H9 (cell line): ENCODE data around the gene TEAD1. TPM values are rescaled to one million over a fixed set of nuclear protein-coding genes. Genes with fewer than 3 reads are reported as not detected.

Experiments
- DNase-seq: peaks from one replicate; pipeline ENCODE4 v3.0.0-alpha.2; 2017
- H2AFZ ChIP-seq: one replicate; pipeline ENCODE4 v1.6.1; 2013; ENCODE audit warnings: mild to moderate bottlenecking, low read length, control low read depth, moderate library complexity
- H2AK5ac ChIP-seq: 2 replicates; pipeline ENCODE4 v1.6.1; 2013; ENCODE audit warnings: low read length, control low read depth, mixed read lengths; ENCODE audit not compliant: insufficient read length
- H2BK120ac ChIP-seq: one replicate; pipeline ENCODE4 v1.6.1; 2013; ENCODE audit warnings: low read depth, mild to moderate bottlenecking, low read length, control low read depth, inconsistent platforms; ENCODE audit not compliant: poor library complexity, severe bottlenecking
- H2BK12ac ChIP-seq: 2 replicates; pipeline ENCODE4 v1.6.1; 2013; ENCODE audit warnings: low read length, control low read depth, mixed read lengths, low read depth; ENCODE audit not compliant: insufficient read length
- H2BK15ac ChIP-seq: 2 replicates; pipeline ENCODE4 v1.6.1; 2013; ENCODE audit warnings: low read depth, low read length, control low read depth
- H2BK20ac ChIP-seq: one replicate; pipeline ENCODE4 v1.6.1; 2013; ENCODE audit warnings: low read depth, mild to moderate bottlenecking, low read length, control low read depth, inconsistent platforms; ENCODE audit not compliant: poor library complexity, severe bottlenecking
- H2BK5ac ChIP-seq: 2 replicates; pipeline ENCODE4 v1.6.1; 2013; ENCODE audit warnings: low read length, control low read depth, mixed read lengths; ENCODE audit not compliant: insufficient read length
- H3K14ac ChIP-seq: 2 replicates; pipeline ENCODE4 v1.6.1; 2013; ENCODE audit warnings: low read length, control low read depth; ENCODE audit not compliant: insufficient read depth
- H3K18ac ChIP-seq: 2 replicates; pipeline ENCODE4 v1.6.1; 2013; ENCODE audit warnings: low read depth, mild to moderate bottlenecking, mixed read lengths, low read length, control low read depth; ENCODE audit not compliant: insufficient read length
- H3K23ac ChIP-seq: 2 replicates; pipeline ENCODE4 v1.6.1; 2013; ENCODE audit warnings: low read length, control low read depth, mixed read lengths, low read depth; ENCODE audit not compliant: insufficient read length
- H3K23me2 ChIP-seq: 2 replicates; pipeline ENCODE4 v1.6.1; 2013; ENCODE audit warnings: low read depth, mild to moderate bottlenecking, mixed read lengths, low read length, control low read depth; ENCODE audit not compliant: insufficient read length, poor library complexity, severe bottlenecking
- H3K27ac ChIP-seq: 2 replicates; pipeline ENCODE4 v1.5.1; 2013; ENCODE audit warnings: low read length, control low read depth, mixed read lengths, low read depth; ENCODE audit not compliant: insufficient read length
- H3K27me3 ChIP-seq: 2 replicates; pipeline ENCODE4 v1.6.1; 2013; ENCODE audit warnings: low read length, control low read depth, inconsistent platforms; ENCODE audit not compliant: insufficient read depth
- H3K4ac ChIP-seq: 2 replicates; pipeline ENCODE4 v1.6.1; 2013; ENCODE audit warnings: low read depth, mild to moderate bottlenecking, control low read depth, inconsistent platforms, low read length, moderate library complexity
- H3K4me1 ChIP-seq: 2 replicates; pipeline ENCODE4 v1.6.1; 2013; ENCODE audit warnings: low read length, control low read depth, inconsistent platforms; ENCODE audit not compliant: insufficient read depth
- H3K4me2 ChIP-seq: 2 replicates; pipeline ENCODE4 v1.6.1; 2013; ENCODE audit warnings: low read length, control low read depth, mixed read lengths; ENCODE audit not compliant: insufficient read length, insufficient read depth
- H3K56ac ChIP-seq: 2 replicates; pipeline ENCODE4 v1.6.1; 2013; ENCODE audit warnings: low read depth, mild to moderate bottlenecking, mixed read lengths, low read length, control low read depth; ENCODE audit not compliant: insufficient read length
- H3K79me1 ChIP-seq: 2 replicates; pipeline ENCODE4 v1.6.1; 2013; ENCODE audit warnings: low read depth, mild to moderate bottlenecking, moderate library complexity, low read length, control low read depth, inconsistent platforms; ENCODE audit not compliant: insufficient read depth, poor library complexity, severe bottlenecking
- H3K79me2 ChIP-seq: 2 replicates; pipeline ENCODE4 v1.6.1; 2013; ENCODE audit warnings: low read length, control low read depth, inconsistent platforms; ENCODE audit not compliant: insufficient read depth
- H3K9ac ChIP-seq: 2 replicates; pipeline ENCODE4 v1.6.1; 2013; ENCODE audit warnings: low read length, control low read depth, mixed read lengths; ENCODE audit not compliant: insufficient read length; ENCODE audit errors: extremely low read depth
- H3K9me3 ChIP-seq: one replicate; pipeline ENCODE4 v1.6.1; 2013; ENCODE audit warnings: low read depth, low read length, inconsistent platforms; ENCODE audit not compliant: control insufficient read depth
- H3T11ph ChIP-seq: one replicate; pipeline ENCODE4 v1.6.1; 2013; ENCODE audit warnings: mild to moderate bottlenecking, low read length, control low read depth, inconsistent platforms
- H4K20me1 ChIP-seq: one replicate; pipeline ENCODE4 v1.6.1; 2013; ENCODE audit not compliant: control insufficient read depth, insufficient read length, insufficient read depth
- H4K5ac ChIP-seq: 2 replicates; pipeline ENCODE4 v1.6.1; 2013; ENCODE audit warnings: low read depth, mild to moderate bottlenecking, mixed read lengths, low read length, control low read depth; ENCODE audit not compliant: insufficient read length
- H4K8ac ChIP-seq: replicated peaks from 2 replicates; pipeline ENCODE4 v1.6.1; 2013; ENCODE audit warnings: low read length, control low read depth, mixed read lengths, low read depth; ENCODE audit not compliant: insufficient read length
- H4K91ac ChIP-seq: 2 replicates; pipeline ENCODE4 v1.6.1; 2013; ENCODE audit warnings: low read depth, mild to moderate bottlenecking, moderate library complexity, mixed read lengths, low read length, control low read depth; ENCODE audit not compliant: insufficient read length
- H3K27ac Mint-ChIP-seq, 3 experiments: 2 replicates in 2 of 3; 3 replicates in 1 of 3; pipeline ENCODE4 v1.8.0; 2020 to 2021; ENCODE audit warnings: mixed read lengths in 3 of 3, mild to moderate bottlenecking in 1 of 3, moderate library complexity in 1 of 3
- H3K27me3 Mint-ChIP-seq: 2 replicates; pipeline ENCODE4 v1.8.0; 2021; ENCODE audit warnings: low read depth, mild to moderate bottlenecking, moderate library complexity, mixed read lengths
- H3K36me3 Mint-ChIP-seq, 3 experiments: 2 replicates in 2 of 3; 3 replicates in 1 of 3; pipeline ENCODE4 v1.8.0; 2020 to 2021; ENCODE audit warnings: low read depth in 3 of 3, mixed read lengths in 3 of 3; ENCODE audit not compliant: insufficient read depth in 1 of 3
- H3K4me1 Mint-ChIP-seq, 2 experiments: 2 replicates each; pipeline ENCODE4 v1.8.0; 2020; ENCODE audit warnings: mixed read lengths in 2 of 2
- H3K4me3 Mint-ChIP-seq, 2 experiments: 2 replicates in 1 of 2; 3 replicates in 1 of 2; pipeline ENCODE4 v1.8.0; 2020 to 2021; ENCODE audit warnings: mild to moderate bottlenecking in 2 of 2, mixed read lengths in 2 of 2, moderate library complexity in 1 of 2
- H3K9me3 Mint-ChIP-seq, 2 experiments: 2 replicates in 1 of 2; 3 replicates in 1 of 2; pipeline ENCODE4 v1.8.0; 2020; ENCODE audit warnings: mild to moderate bottlenecking in 2 of 2, mixed read lengths in 2 of 2, moderate library complexity in 1 of 2
- CTCF ChIP-seq: fragments of 200-600 bp; sonication (generic); conservative IDR thresholded peaks from 3 replicates; pipeline ENCODE4 v1.8.0; 2021; ENCODE audit warnings: antibody characterized with exemption, mild to moderate bottlenecking
- WGBS: extraction: QIAGEN DNeasy Blood & Tissue Kit; methylation state at CpG from one replicate; pipeline ENCODE4 v1.1.7; 2013; ENCODE audit warnings: missing lambda C conversion rate, low lambda C conversion rate, mixed read lengths; ENCODE audit not compliant: insufficient read length; ENCODE audit errors: extremely low coverage; 5-methylcytosine and 5-hydroxymethylcytosine counted together
- total RNA-seq: library from RNA; stranded (reverse); gene quantifications from 2 replicates; pipeline ENCODE4 v1.2.1, GENCODE V29; 2021

TEAD1 gene
- total RNA-seq, 1 experiment from 2014 or later: 75.1 TPM

- Histone ChIP-seq H4K91ac (no peak overlapping the region), H2BK12ac (no peak overlapping the region), H3K79me2 (peaks cover 5% of the 10 kb centered on the region; the same call in 1 of the 2 replicates), H4K5ac (no peak overlapping the region), H3K27ac (no peak overlapping the region), H2BK5ac (no peak overlapping the region), H3K4me2 (no peak overlapping the region), H3K4me1 (peaks cover 2% of the 10 kb centered on the region; the same call in 1 of the 2 replicates), H4K8ac (no peak overlapping the region), H2AK5ac (no peak overlapping the region), H4K20me1 (no peaks in the 10 kb centered on the region), H3K23me2 (no peaks in the 10 kb centered on the region), H2BK120ac (no peak overlapping the region), H3K9ac (no peak overlapping the region), H3K4ac (no peak overlapping the region), H3K79me1 (peaks cover 9% of the 10 kb centered on the region), H3K27me3 (no peaks in the 10 kb centered on the region), H3K9me3 (no peaks in the 10 kb centered on the region), H2BK15ac (no peak overlapping the region), H3T11ph (no peak overlapping the region), H2AFZ (no peak overlapping the region), H3K18ac (no peak overlapping the region), H3K56ac (no peak overlapping the region), H3K14ac (no peak overlapping the region), H3K23ac (no peak overlapping the region), H2BK20ac (no peak overlapping the region)
- H3K9me3 Mint-ChIP-seq: no peaks in the 10 kb centered on the region
- peaks cover 0 to 5% (median 0%) of the 10 kb centered on the region in 3 experiments; a peak in 2 of 7 replicates for H3K36me3 Mint-ChIP-seq
- no peaks in the 10 kb centered on the region for H3K27me3 Mint-ChIP-seq
- no CpG with 5 or more reads among the region's 10 CpGs for WGBS
- no peak overlapping the region; a peak in 1 of 5 replicates for H3K4me3 Mint-ChIP-seq
- peak overlapping the region in 2 of 3 experiments; percentile 3 to 86; a peak in 3 of 7 replicates for H3K27ac Mint-ChIP-seq
- H3K4me1 Mint-ChIP-seq: peaks cover 30 to 41% of the 10 kb centered on the region in 2 experiments
- DNase-seq: no peak
- no peak for TF ChIP-seq CTCF
Observed at GRCh38 chr11:12815931-12816494, 141.8 kb downstream of the TEAD1 start.
